ENCODE results near the gene CDH4. TPM values are rescaled to one million over a fixed set of nuclear protein-coding genes. Genes with fewer than 3 reads are reported as not detected.

The CDH4 gene
- total RNA-seq, 4 donors from 2014 or later: under 0.01 to 0.56 (median 0.19) TPM; not detected in 1

DNA sequence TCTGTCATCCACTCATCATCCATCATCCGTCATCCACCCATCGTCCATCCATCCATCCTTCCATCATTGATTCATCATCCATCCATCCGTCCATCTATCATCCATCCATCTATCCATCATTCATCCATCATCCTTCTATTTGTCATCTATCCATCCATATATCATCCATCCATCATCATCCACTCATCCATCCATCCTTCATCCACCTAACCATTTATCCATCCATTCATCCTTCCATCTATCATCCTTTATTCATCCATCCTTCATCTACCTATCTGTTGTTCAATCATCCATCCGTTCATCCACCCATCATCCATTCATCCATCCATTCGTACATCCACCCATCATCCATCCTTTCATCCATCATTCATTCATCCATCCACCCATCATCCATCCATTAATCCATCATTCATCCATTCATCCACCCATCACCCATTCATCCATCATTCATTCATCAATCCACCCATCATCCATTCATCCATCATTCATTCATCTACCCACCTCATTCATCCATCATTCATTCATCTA, 266.4 kb downstream of the CDH4 start:
- DNase-seq (ENCODE audit: low spot score) (no peak), ATAC-seq (ENCODE audit: low FRiP score) (no peak)
- TF ChIP-seq, protein P1, sequence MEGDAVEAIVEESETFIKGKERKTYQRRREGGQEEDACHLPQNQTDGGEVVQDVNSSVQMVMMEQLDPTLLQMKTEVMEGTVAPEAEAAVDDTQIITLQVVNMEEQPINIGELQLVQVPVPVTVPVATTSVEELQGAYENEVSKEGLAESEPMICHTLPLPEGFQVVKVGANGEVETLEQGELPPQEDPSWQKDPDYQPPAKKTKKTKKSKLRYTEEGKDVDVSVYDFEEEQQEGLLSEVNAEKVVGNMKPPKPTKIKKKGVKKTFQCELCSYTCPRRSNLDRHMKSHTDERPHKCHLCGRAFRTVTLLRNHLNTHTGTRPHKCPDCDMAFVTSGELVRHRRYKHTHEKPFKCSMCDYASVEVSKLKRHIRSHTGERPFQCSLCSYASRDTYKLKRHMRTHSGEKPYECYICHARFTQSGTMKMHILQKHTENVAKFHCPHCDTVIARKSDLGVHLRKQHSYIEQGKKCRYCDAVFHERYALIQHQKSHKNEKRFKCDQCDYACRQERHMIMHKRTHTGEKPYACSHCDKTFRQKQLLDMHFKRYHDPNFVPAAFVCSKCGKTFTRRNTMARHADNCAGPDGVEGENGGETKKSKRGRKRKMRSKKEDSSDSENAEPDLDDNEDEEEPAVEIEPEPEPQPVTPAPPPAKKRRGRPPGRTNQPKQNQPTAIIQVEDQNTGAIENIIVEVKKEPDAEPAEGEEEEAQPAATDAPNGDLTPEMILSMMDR (IDR thresholded peaks at IDR 0.05): no peak

GRCh38 chr20:61519488-61519887, 267.4 kb downstream of the CDH4 start:
- no peak for DNase-seq (ENCODE audit: low spot score)
- ATAC-seq (ENCODE audit: low FRiP score): no peak
- TF ChIP-seq, protein P1 (IDR thresholded peaks at IDR 0.05): no peak

DNA sequence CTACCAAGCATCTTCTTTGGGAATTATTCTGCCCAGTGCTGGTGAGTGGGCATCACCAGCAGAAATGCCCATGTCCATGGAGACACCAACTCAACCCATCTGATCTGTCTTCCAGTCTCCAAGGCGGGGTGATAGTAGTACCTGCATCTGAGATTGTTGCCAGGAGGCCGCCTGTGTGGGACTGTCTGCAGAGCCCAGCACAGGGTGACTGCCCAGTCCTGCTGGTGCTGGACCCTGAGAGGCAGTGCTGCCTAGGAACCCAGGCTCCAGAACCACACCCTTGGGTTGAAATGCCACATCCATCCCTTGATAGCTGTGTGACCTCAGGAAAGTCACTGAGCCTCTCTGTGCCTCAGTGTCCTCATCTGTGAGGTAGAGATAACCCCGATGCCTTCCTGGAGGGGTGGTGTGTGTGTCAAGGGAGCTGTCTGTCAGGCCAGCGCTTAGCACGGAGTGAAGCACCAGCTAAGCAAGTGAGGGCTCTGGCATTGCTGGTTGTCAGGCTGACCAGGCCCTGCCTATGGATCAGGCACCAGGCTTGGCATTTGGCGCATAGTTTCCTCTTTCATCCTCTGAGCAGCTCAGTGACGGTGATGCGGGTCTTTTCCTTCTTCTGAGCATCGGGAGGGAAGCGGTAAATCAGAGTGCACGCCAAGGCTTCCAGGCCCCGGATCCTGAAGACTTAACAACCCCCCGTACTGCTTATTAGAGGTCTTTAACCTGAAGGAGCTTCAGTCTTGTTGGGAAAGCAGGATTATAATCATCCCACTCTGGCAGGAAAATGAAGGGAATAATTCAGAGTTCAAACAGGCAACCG, 268.2 kb downstream of the CDH4 start:
- no peak for DNase-seq (ENCODE audit: low spot score)
- ATAC-seq (ENCODE audit: low FRiP score): no peak
- TF ChIP-seq, protein P1 (IDR thresholded peaks at IDR 0.05): no peak

DNA sequence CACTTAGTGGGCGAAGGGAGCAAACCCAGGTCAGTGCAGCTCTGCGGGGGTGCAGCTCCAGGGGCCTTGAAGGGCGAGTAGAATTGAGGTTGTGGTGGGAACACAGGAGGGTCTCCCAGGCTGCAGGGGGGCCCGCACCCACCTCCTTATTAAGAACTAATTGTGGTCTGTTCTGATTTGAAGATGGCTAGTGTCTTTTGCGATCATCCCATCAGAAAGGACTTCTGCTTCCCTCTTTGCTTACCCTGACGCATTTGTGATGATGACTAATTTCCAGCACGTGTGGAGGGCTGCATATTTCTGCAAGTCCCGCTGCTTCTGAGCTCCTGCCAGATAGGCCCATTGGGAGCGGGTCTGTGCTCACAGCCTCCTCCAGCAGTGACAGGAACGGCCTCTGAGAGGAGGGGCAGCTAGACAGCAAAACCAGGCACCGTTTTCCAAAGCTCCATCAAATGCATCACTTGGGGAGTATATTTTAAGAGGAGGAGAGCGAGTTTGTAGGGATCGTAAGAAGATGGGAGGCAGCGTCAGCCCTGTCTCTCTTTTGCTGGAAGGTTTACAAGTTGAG, 268.9 kb downstream of the CDH4 start:
- TF ChIP-seq, protein P1 (IDR thresholded peaks at IDR 0.05): no peak
- no peak for DNase-seq (ENCODE audit: low spot score)
- no peak for ATAC-seq (ENCODE audit: low FRiP score)

GRCh38 chr20:61521687-61522420, 269.8 kb downstream of the CDH4 start:
- ATAC-seq (ENCODE audit: low FRiP score) (no peak), DNase-seq (ENCODE audit: low spot score) (no peak)
- TF ChIP-seq, protein P1 (IDR thresholded peaks at IDR 0.05): no peak

DNA sequence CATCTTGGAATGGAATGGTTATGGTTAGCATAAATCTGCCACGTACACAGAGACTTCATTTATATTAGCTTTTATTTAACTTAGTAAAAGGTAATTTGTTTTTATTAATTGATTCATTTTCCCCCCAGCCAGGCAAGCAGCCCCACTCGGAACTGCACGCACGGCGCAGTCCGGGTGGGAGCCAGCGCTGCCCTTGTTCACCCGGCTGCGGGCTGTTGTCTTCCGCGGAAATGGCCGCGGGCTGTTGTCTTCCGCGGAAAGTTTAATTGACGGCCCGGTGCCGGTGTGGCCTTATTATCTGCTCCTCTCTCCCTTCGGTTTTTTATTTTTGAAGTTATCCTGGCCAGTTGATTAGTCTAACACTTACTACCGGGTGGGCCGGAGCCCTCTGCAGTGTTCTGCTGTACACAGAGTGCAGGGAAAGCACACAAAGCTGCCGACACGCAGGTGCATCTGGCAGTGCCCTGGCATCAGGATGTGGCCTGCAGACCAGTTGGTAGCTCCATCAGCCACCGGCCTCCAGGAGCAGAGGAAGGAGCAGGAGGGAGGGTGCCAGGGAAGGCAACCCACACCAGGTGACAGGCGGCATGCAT, 270.5 kb downstream of the CDH4 start:
- ATAC-seq (ENCODE audit: low FRiP score): no peak
- no peak for DNase-seq (ENCODE audit: low spot score)
- TF ChIP-seq, protein P1 (IDR thresholded peaks at IDR 0.05): no peak
